Measurements from ENCODE around the gene PLCB1.
"Not testable (repeated sequence)": the region's sequence is repeated elsewhere in the genome, so short reads cannot be mapped to it uniquely, and the experiment has no call there.

The PLCB1 gene

GRCh38 chr20:8153281-8153908 lies 21.3 kb downstream of the PLCB1 start:
- peak overlapping the region in 1 of 21 experiments; percentile 13 for H3K27ac ChIP-seq
- no peak overlapping the region for H3K4me3 ChIP-seq

- H3K4me3 ChIP-seq: no peak overlapping the region
- no peak overlapping the region for H3K27ac ChIP-seq
Measured at GRCh38 chr20:8154638-8155037, 22.6 kb downstream of the PLCB1 start.

- Histone ChIP-seq H3K4me3 (no peak overlapping the region), H3K27ac (no peak overlapping the region)
Measured at GRCh38 chr20:8155229-8155628, 23.2 kb downstream of the PLCB1 start.

GRCh38 chr20:8155812-8156211 lies 23.7 kb downstream of the PLCB1 start:
- Histone ChIP-seq H3K4me3 (no peak overlapping the region), H3K27ac (peak overlapping the region in 1 of 21 experiments; percentile 52)

- Histone ChIP-seq H3K4me3 (no peak overlapping the region), H3K27ac (peak overlapping the region in 1 of 21 experiments; percentile 52)
Measured at GRCh38 chr20:8156235-8157079, 24.4 kb downstream of the PLCB1 start.

- H3K4me3 ChIP-seq, H3K27ac ChIP-seq: not testable (repeated sequence)
Measured at GRCh38 chr20:8159217-8159616, 27.2 kb downstream of the PLCB1 start.

- no peak overlapping the region for H3K4me3 ChIP-seq
- no peak overlapping the region for H3K27ac ChIP-seq
Measured at GRCh38 chr20:8161264-8162071, 29.4 kb downstream of the PLCB1 start.

GRCh38 chr20:8162610-8163009 lies 30.5 kb downstream of the PLCB1 start:
- H3K27ac ChIP-seq: no peak overlapping the region
- no peak overlapping the region for H3K4me3 ChIP-seq

GRCh38 chr20:8163543-8163942 lies 31.5 kb downstream of the PLCB1 start:
- no peak overlapping the region for H3K27ac ChIP-seq
- no peak overlapping the region for H3K4me3 ChIP-seq

GRCh38 chr20:8166730-8167129 lies 34.7 kb downstream of the PLCB1 start:
- Histone ChIP-seq H3K4me3 (no peak overlapping the region), H3K27ac (no peak overlapping the region)

- Histone ChIP-seq H3K27ac (no peak overlapping the region), H3K4me3 (no peak overlapping the region)
Measured at GRCh38 chr20:8168785-8169288, 36.8 kb downstream of the PLCB1 start.

GRCh38 chr20:8170921-8171320 lies 38.9 kb downstream of the PLCB1 start:
- no peak overlapping the region for H3K4me3 ChIP-seq
- H3K27ac ChIP-seq: no peak overlapping the region

- H3K27ac ChIP-seq: no peak overlapping the region
- H3K4me3 ChIP-seq: no peak overlapping the region
Measured at GRCh38 chr20:8172191-8172590, 40.1 kb downstream of the PLCB1 start.

- H3K27ac ChIP-seq: no peak overlapping the region
- no peak overlapping the region for H3K4me3 ChIP-seq
Measured at GRCh38 chr20:8175741-8176675, 43.9 kb downstream of the PLCB1 start.

- no peak overlapping the region for H3K4me3 ChIP-seq
- H3K27ac ChIP-seq: no peak overlapping the region
Measured at GRCh38 chr20:8183526-8183925, 51.5 kb downstream of the PLCB1 start.

- Histone ChIP-seq H3K27ac (no peak overlapping the region), H3K4me3 (no peak overlapping the region)
Measured at GRCh38 chr20:8187740-8188139, 55.7 kb downstream of the PLCB1 start.

- no peak overlapping the region for H3K27ac ChIP-seq
- H3K4me3 ChIP-seq: no peak overlapping the region
Measured at GRCh38 chr20:8190043-8190880, 58.2 kb downstream of the PLCB1 start.

- H3K27ac ChIP-seq: no peak overlapping the region
- no peak overlapping the region for H3K4me3 ChIP-seq
Measured at GRCh38 chr20:8194721-8195120, 62.7 kb downstream of the PLCB1 start.
